Endodermal cell (in vitro differentiated cells): ENCODE measurements around the gene PODN. TPM values are rescaled to one million over a fixed set of nuclear protein-coding genes. Genes with fewer than 3 reads are reported as not detected.

Experiments
- DNase-seq: peaks from one replicate; pipeline ENCODE4 v3.0.0-alpha.2; 2017
- H3K27ac ChIP-seq: 2 replicates; pipeline ENCODE4 v1.5.1; 2013; ENCODE audit warnings: mild to moderate bottlenecking, low read depth, low read length, moderate library complexity
- H3K27me3 ChIP-seq: 2 replicates; pipeline ENCODE4 v1.6.1; 2013; ENCODE audit warnings: mild to moderate bottlenecking, low read length, moderate library complexity; ENCODE audit not compliant: insufficient read depth, control insufficient read depth, poor library complexity, severe bottlenecking
- H3K36me3 ChIP-seq: 2 replicates; pipeline ENCODE4 v1.7.0; 2013; ENCODE audit warnings: mild to moderate bottlenecking, low read length, moderate library complexity; ENCODE audit not compliant: control insufficient read depth, insufficient read depth
- H3K4me1 ChIP-seq: one replicate; pipeline ENCODE4 v1.7.0; 2013; ENCODE audit warnings: low read length; ENCODE audit not compliant: control insufficient read depth, insufficient read depth
- H3K4me3 ChIP-seq: 2 replicates; pipeline ENCODE4 v1.5.1; 2013; ENCODE audit warnings: mild to moderate bottlenecking, low read length, moderate library complexity
- H3K9ac ChIP-seq: 2 replicates; pipeline ENCODE4 v1.6.1; 2013; ENCODE audit warnings: mild to moderate bottlenecking, low read length, moderate library complexity; ENCODE audit not compliant: poor library complexity, severe bottlenecking; ENCODE audit errors: extremely low read depth
- H3K9me3 ChIP-seq: 2 replicates; pipeline ENCODE4 v1.6.1; 2013; ENCODE audit warnings: mild to moderate bottlenecking, low read length, moderate library complexity; ENCODE audit not compliant: control insufficient read depth
- H3K27ac Mint-ChIP-seq: 2 replicates; pipeline ENCODE4 v1.8.0; 2020; ENCODE audit warnings: mixed read lengths
- H3K27me3 Mint-ChIP-seq: 2 replicates; pipeline ENCODE4 v1.8.0; 2021; ENCODE audit warnings: mild to moderate bottlenecking, mixed read lengths; ENCODE audit not compliant: insufficient read depth
- H3K36me3 Mint-ChIP-seq: 2 replicates; pipeline ENCODE4 v1.8.0; 2020; ENCODE audit warnings: low read depth, mixed read lengths
- H3K4me1 Mint-ChIP-seq: 2 replicates; pipeline ENCODE4 v1.8.0; 2020; ENCODE audit warnings: mixed read lengths
- H3K4me3 Mint-ChIP-seq: 2 replicates; pipeline ENCODE4 v1.8.0; 2020; ENCODE audit warnings: mild to moderate bottlenecking, moderate library complexity, mixed read lengths
- H3K9me3 Mint-ChIP-seq: 2 replicates; pipeline ENCODE4 v1.8.0; 2020; ENCODE audit warnings: mild to moderate bottlenecking, mixed read lengths
- CTCF ChIP-seq: fragments of 200-600 bp; sonication (generic); conservative IDR thresholded peaks from 2 replicates; pipeline ENCODE4 v1.5.0; 2021; ENCODE audit warnings: antibody characterized with exemption, mild to moderate bottlenecking
- WGBS, 2 experiments: methylation state at CpG; one replicate each; pipeline versions ENCODE4 v1.1.5 to v1.1.7; 2013; ENCODE audit warnings: missing lambda C conversion rate in 2 of 2, mixed read lengths in 1 of 2; ENCODE audit not compliant: insufficient coverage in 1 of 2, insufficient read length in 1 of 2; 5-methylcytosine and 5-hydroxymethylcytosine counted together
- total RNA-seq, 2 donors: library from RNA; stranded (reverse); fragmentation: NEBNext Ultra II Directional in 1 of 2; extraction: Animal tissue kit (Norgen Biotek cat#: 25700) in 1 of 2; gene quantifications; 2 replicates in 1 of 2; 3 replicates in 1 of 2; pipeline ENCODE4 v1.2.1, GENCODE V29; 2021

The PODN gene
- total RNA-seq, 2 donors from 2014 or later, result 3.0 to 3.6 TPM

GRCh38 chr1:53126495-53126894, 64.5 kb downstream of the PODN start:
- Histone ChIP-seq H3K27me3 (peaks cover 25% of the 10 kb centered on the region), H3K27ac (no peak overlapping the region), H3K36me3 (no peaks in the 10 kb centered on the region), H3K9ac (no peak overlapping the region), H3K4me1 (peaks cover 8% of the 10 kb centered on the region), H3K9me3 (no peaks in the 10 kb centered on the region), H3K4me3 (no peak overlapping the region)
- Mint-ChIP-seq H3K36me3 (no peaks in the 10 kb centered on the region), H3K9me3 (no peaks in the 10 kb centered on the region), H3K27ac (no peak overlapping the region), H3K27me3 (peaks cover 49% of the 10 kb centered on the region), H3K4me3 (no peak overlapping the region), H3K4me1 (peaks cover 35% of the 10 kb centered on the region)
- DNase-seq, result peak; percentile 5
- no peak for TF ChIP-seq CTCF
- WGBS, 2 experiments, result 93 to 100% methylated on average over 1 of the region's 1 CpG

GRCh38 chr1:53127546-53127945, 65.5 kb downstream of the PODN start:
- H3K27me3 ChIP-seq, result peaks cover 16% of the 10 kb centered on the region
- no peak for TF ChIP-seq CTCF
- no peak overlapping the region for H3K4me3 Mint-ChIP-seq
- no peaks in the 10 kb centered on the region for H3K9me3 ChIP-seq
- peaks cover 31% of the 10 kb centered on the region for H3K4me1 Mint-ChIP-seq
- H3K4me3 ChIP-seq, result no peak overlapping the region
- H3K4me1 ChIP-seq, result peaks cover 4% of the 10 kb centered on the region
- WGBS, 2 experiments, result 92 to 93% methylated on average over 5 of the region's 5 CpGs
- H3K27ac ChIP-seq, result no peak overlapping the region
- DNase-seq, result no peak
- H3K36me3 Mint-ChIP-seq, result no peaks in the 10 kb centered on the region
- H3K9me3 Mint-ChIP-seq, result no peaks in the 10 kb centered on the region
- H3K27me3 Mint-ChIP-seq, result peaks cover 44% of the 10 kb centered on the region
- H3K9ac ChIP-seq, result no peak overlapping the region
- H3K36me3 ChIP-seq, result no peaks in the 10 kb centered on the region
- no peak overlapping the region for H3K27ac Mint-ChIP-seq

GRCh38 chr1:53128401-53128800, 66.4 kb downstream of the PODN start:
- Histone ChIP-seq H3K27ac (no peak overlapping the region), H3K4me1 (peaks cover 4% of the 10 kb centered on the region), H3K36me3 (no peaks in the 10 kb centered on the region), H3K27me3 (peaks cover 10% of the 10 kb centered on the region), H3K9ac (no peak overlapping the region), H3K4me3 (no peak overlapping the region), H3K9me3 (no peaks in the 10 kb centered on the region)
- Mint-ChIP-seq H3K4me1 (peaks cover 38% of the 10 kb centered on the region), H3K27ac (no peak overlapping the region), H3K9me3 (no peaks in the 10 kb centered on the region), H3K36me3 (no peaks in the 10 kb centered on the region), H3K4me3 (no peak overlapping the region), H3K27me3 (peaks cover 42% of the 10 kb centered on the region)
- peak; percentile 3 for DNase-seq
- no peak for TF ChIP-seq CTCF
- WGBS, 2 experiments, result 83 to 96% methylated on average over 3 to 4 of the region's 4 CpGs
